ENCODE data around the gene FRK.
"Not testable (repeated sequence)": the region's sequence is repeated elsewhere in the genome, so short reads cannot be mapped to it uniquely, and the experiment has no call there.

- TF ChIP-seq CTCF, POLR2A (IDR thresholded peaks at IDR 0.05): not testable (repeated sequence)
Measured at GRCh38 chr6:115960286-115960685, 100.4 kb downstream of the FRK start.

Data from Peyer's patch (tissue), 4 donors.